ENCODE data around the gene IL3RA.

DNA sequence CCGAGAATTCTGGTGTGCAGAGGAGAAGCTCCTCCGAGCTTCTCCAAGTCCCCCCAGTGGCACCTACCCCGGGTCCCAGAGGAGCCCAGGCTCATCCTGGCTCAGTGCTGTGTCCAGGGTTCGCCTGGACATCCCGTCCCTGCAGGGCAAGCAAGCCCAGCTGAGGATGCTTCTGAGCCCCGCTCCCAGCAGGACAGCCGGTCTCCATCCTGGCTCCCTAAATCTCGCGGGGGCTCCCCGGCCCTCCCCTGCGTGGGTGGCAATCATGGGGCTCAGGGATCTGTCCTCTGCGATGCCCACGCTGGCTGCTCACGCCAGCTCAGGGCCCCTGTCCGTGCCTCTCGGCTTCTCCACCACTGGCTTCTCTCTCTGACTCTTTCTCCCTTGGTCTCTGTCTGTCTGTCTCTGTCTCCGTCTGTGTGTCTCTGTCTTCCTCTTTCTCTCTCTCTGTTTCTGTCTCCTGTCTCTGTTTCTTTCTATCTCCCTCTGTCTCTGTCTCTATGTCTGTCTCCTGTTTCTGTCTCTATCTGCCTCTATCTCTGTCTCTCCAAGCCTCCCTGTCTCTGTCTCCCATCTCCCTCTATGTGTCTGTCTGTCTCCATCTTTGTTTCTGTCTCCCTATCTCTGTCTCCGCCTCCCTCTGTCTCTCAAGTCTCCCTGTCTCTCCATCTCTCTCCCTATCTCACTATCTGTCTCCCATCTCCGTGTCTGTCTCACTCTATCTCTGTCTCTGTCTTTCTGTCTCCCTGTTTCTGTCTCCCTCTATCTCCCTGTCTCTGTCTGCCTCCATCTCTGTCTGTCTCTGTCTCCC is 83.2 kb downstream of the IL3RA start:
- TF ChIP-seq CTCF (IDR thresholded peaks at IDR 0.05) (no peak), POLR2A (IDR thresholded peaks at IDR 0.05) (no peak)
